Measurements from ENCODE around the gene SNX25.

DNA sequence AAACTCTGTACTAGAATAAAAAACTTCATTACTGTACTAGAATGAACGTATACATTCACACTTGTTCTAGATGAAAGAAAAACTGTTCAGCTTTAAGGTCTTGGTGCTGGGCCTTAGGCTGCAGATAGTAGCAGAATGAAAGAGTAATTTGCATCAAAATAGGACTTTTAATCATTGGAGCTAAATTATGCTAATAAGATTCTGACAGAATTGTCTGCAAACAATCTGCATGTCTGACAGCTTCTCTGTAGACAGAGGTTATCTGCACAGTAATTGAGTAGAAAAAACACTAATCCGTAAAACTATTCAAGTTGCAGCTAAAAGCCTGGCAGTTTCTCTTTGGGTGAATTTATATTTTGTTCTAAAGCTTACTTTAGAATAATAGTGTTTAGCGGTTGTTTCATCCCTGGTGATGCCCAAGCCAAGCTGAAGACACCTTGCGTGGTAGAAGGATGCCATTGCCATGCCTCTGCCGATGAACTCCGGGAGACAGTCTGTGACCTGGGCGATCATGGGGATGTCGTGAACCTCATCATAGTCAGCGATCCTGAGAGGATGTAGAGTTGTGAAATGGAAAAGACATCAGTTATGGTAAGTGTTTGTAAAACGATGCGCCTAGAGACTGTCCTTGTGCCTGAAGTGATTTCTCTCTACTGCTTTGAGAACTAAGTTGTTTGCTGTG lies 161.0 kb downstream of the SNX25 start:
- TF ChIP-seq, protein P1, sequence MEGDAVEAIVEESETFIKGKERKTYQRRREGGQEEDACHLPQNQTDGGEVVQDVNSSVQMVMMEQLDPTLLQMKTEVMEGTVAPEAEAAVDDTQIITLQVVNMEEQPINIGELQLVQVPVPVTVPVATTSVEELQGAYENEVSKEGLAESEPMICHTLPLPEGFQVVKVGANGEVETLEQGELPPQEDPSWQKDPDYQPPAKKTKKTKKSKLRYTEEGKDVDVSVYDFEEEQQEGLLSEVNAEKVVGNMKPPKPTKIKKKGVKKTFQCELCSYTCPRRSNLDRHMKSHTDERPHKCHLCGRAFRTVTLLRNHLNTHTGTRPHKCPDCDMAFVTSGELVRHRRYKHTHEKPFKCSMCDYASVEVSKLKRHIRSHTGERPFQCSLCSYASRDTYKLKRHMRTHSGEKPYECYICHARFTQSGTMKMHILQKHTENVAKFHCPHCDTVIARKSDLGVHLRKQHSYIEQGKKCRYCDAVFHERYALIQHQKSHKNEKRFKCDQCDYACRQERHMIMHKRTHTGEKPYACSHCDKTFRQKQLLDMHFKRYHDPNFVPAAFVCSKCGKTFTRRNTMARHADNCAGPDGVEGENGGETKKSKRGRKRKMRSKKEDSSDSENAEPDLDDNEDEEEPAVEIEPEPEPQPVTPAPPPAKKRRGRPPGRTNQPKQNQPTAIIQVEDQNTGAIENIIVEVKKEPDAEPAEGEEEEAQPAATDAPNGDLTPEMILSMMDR (conservative IDR thresholded peaks at IDR 0.05; ENCODE audit: low read depth in 2 of 2) = no peak
- TF ChIP-seq, protein P2, sequence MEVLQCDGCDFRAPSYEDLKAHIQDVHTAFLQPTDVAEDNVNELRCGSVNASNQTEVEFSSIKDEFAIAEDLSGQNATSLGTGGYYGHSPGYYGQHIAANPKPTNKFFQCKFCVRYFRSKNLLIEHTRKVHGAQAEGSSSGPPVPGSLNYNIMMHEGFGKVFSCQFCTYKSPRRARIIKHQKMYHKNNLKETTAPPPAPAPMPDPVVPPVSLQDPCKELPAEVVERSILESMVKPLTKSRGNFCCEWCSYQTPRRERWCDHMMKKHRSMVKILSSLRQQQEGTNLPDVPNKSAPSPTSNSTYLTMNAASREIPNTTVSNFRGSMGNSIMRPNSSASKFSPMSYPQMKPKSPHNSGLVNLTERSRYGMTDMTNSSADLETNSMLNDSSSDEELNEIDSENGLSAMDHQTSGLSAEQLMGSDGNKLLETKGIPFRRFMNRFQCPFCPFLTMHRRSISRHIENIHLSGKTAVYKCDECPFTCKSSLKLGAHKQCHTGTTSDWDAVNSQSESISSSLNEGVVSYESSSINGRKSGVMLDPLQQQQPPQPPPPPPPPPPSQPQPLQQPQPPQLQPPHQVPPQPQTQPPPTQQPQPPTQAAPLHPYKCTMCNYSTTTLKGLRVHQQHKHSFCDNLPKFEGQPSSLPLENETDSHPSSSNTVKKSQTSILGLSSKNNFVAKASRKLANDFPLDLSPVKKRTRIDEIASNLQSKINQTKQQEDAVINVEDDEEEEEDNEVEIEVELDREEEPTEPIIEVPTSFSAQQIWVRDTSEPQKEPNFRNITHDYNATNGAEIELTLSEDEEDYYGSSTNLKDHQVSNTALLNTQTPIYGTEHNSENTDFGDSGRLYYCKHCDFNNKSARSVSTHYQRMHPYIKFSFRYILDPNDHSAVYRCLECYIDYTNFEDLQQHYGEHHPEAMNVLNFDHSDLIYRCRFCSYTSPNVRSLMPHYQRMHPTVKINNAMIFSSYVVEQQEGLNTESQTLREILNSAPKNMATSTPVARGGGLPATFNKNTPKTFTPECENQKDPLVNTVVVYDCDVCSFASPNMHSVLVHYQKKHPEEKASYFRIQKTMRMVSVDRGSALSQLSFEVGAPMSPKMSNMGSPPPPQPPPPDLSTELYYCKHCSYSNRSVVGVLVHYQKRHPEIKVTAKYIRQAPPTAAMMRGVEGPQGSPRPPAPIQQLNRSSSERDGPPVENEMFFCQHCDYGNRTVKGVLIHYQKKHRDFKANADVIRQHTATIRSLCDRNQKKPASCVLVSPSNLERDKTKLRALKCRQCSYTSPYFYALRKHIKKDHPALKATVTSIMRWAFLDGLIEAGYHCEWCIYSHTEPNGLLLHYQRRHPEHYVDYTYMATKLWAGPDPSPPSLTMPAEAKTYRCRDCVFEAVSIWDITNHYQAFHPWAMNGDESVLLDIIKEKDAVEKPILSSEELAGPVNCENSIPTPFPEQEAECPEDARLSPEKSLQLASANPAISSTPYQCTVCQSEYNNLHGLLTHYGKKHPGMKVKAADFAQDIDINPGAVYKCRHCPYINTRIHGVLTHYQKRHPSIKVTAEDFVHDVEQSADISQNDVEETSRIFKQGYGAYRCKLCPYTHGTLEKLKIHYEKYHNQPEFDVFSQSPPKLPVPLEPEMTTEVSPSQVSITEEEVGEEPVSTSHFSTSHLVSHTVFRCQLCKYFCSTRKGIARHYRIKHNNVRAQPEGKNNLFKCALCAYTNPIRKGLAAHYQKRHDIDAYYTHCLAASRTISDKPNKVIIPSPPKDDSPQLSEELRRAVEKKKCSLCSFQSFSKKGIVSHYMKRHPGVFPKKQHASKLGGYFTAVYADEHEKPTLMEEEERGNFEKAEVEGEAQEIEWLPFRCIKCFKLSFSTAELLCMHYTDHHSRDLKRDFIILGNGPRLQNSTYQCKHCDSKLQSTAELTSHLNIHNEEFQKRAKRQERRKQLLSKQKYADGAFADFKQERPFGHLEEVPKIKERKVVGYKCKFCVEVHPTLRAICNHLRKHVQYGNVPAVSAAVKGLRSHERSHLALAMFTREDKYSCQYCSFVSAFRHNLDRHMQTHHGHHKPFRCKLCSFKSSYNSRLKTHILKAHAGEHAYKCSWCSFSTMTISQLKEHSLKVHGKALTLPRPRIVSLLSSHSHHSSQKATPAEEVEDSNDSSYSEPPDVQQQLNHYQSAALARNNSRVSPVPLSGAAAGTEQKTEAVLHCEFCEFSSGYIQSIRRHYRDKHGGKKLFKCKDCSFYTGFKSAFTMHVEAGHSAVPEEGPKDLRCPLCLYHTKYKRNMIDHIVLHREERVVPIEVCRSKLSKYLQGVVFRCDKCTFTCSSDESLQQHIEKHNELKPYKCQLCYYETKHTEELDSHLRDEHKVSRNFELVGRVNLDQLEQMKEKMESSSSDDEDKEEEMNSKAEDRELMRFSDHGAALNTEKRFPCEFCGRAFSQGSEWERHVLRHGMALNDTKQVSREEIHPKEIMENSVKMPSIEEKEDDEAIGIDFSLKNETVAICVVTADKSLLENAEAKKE (CRISPR knock-in tag; IDR thresholded peaks at IDR 0.05) = no peak
- TF ChIP-seq EZH2phosphoT487 (IDR thresholded peaks at IDR 0.05; ENCODE audit: unreplicated experiment) (no peak), POLR2AphosphoS5 (IDR thresholded peaks at IDR 0.05; ENCODE audit: low read depth) (no peak), CREB1 (CRISPR knock-in tag; IDR thresholded peaks at IDR 0.05; ENCODE audit: low read depth) (no peak), JUNB (IDR thresholded peaks at IDR 0.05; ENCODE audit: unreplicated experiment) (no peak), EZH2 (IDR thresholded peaks at IDR 0.05; ENCODE audit: low read depth, unreplicated experiment) (no peak), ZNF114 (CRISPR knock-in tag; IDR thresholded peaks at IDR 0.05) (no peak), ZNF331 (CRISPR knock-in tag; IDR thresholded peaks at IDR 0.05; ENCODE audit: low read depth) (no peak)
- TF ChIP-seq, protein P3, sequence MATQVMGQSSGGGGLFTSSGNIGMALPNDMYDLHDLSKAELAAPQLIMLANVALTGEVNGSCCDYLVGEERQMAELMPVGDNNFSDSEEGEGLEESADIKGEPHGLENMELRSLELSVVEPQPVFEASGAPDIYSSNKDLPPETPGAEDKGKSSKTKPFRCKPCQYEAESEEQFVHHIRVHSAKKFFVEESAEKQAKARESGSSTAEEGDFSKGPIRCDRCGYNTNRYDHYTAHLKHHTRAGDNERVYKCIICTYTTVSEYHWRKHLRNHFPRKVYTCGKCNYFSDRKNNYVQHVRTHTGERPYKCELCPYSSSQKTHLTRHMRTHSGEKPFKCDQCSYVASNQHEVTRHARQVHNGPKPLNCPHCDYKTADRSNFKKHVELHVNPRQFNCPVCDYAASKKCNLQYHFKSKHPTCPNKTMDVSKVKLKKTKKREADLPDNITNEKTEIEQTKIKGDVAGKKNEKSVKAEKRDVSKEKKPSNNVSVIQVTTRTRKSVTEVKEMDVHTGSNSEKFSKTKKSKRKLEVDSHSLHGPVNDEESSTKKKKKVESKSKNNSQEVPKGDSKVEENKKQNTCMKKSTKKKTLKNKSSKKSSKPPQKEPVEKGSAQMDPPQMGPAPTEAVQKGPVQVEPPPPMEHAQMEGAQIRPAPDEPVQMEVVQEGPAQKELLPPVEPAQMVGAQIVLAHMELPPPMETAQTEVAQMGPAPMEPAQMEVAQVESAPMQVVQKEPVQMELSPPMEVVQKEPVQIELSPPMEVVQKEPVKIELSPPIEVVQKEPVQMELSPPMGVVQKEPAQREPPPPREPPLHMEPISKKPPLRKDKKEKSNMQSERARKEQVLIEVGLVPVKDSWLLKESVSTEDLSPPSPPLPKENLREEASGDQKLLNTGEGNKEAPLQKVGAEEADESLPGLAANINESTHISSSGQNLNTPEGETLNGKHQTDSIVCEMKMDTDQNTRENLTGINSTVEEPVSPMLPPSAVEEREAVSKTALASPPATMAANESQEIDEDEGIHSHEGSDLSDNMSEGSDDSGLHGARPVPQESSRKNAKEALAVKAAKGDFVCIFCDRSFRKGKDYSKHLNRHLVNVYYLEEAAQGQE (IDR thresholded peaks at IDR 0.05; ENCODE audit: unreplicated experiment) = no peak
- TF ChIP-seq, protein P4, sequence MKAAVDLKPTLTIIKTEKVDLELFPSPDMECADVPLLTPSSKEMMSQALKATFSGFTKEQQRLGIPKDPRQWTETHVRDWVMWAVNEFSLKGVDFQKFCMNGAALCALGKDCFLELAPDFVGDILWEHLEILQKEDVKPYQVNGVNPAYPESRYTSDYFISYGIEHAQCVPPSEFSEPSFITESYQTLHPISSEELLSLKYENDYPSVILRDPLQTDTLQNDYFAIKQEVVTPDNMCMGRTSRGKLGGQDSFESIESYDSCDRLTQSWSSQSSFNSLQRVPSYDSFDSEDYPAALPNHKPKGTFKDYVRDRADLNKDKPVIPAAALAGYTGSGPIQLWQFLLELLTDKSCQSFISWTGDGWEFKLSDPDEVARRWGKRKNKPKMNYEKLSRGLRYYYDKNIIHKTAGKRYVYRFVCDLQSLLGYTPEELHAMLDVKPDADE (IDR thresholded peaks at IDR 0.05) = no peak

All from GM23338 (cell line).